SIG-M5 (cell line): ENCODE results near the gene ITPA.

Experiments used
- DNase-seq: peaks from one replicate; lab custom pipeline; 2025; lab: John Stamatoyannopoulos, UW

Gene ITPA

DNA sequence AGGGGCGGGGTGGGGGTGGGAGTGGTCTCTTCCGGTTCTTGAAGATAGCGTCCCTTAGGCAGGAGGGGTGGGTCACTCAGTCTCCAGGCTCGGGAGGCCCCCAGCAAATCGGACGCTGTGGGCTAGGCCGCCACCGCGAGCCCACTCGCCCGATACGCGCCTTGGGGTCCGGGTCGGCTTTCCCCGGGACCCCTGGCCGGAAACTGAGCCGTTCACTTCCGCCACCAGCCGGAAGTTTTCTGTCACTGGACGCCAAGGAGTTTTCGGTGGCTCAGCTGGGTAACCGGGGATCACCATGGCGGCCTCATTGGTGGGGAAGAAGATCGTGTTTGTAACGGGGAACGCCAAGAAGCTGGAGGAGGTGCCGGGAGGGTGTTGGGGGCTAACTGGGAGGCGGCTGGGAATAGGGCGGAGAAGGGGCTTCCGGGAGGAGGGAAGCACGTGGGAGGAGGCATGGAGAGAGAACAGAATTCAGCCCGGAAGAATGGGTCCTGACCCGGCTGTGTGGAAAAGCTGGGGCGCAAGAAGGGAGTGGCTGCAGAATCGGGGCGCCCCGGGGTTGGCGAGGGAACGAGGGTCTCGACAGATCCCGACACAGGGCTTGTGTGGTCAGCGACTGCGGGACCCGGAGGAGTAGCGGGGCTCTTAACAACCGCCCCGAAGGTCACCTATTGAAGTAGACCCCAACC, at the start of gene ITPA:
ITPA (plus strand) TSS at position 242 of the 689 bp plus-strand sequence; CDS start at position 296, 54 bp downstream.
- DNase-seq, result no peak

DNA sequence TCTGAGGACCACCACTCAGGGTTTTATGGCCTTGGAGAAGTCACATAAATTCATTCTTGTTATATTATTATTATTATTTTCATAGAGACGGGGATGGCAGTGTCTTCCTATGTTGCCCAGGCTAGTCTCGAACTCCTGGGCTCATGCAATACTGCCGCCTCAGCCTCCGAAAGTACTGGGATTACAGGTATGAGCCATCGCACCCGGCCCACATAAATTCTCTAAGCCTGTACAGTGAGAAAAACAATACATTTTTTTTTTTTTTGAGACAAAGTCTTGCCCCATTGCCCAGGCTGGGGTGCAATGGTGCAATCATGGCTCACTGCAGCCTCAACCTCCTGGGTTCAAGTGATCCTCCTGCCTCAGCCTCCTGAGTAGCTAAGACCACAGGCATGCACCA, 48.9 kb upstream of the ITPA start:
- DNase-seq, result no peak

DNA sequence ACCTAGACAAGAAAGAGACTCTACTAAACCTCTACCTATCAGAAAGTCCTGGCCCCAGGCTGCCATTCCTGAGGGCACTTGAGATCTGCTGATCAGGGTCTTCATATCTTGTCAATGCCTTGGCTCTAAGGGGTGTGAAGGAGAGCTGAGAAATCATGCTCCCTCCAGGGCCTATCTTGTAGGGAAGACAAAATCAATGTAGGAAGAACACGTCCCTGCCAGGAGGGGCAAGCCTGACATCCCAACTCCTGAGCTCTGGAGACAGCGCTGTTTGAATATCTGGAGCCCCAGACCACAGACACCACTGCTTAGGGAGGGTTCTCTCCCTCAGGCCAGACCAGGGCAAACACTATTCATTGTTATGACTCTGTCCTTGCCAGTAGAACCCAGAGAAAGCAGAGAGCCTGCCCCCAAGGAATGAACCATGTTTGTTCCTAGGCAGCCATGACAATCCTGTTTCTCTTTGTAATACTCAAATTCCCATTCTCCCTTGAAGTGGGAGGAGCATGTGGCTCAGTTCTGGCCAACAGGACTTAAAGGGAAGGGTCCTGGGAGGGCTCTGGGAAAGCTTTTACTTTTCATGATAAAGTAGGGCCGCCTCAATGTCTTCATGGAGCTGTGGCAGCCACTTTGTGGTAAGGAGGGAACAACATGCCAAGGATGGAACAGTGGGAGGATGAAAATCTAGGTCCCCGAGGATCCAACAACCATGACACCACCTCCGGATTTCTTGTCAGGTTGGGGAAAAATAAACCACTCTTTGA, 47.8 kb upstream of the ITPA start:
- DNase-seq, result no peak

DNA sequence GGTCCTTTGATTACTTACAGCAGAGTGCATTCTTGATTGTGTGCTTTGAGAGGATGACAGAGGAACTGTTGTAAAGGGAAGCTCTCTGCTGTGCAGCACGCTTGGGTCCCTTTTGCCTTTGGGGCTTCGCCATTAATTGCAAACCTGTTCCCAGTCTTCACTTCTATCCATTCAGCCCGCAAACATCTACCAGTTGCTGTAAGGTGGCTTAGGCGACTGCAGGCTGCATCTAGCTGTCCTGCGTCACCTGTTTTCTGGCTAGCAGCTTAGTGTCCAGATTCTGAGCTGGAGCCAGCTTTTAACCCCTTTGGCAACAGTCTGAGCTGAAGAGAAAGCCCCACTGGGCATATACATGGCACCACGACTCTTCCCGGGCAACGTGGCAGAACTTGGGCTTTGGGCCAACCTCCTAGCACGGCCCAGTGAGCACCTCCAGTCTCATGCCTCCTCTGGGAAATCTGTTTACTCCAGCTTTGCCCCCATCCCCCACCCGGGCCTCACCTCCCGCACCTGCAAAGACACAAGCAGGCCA, 47.2 kb upstream of the ITPA start:
- DNase-seq, result no peak

DNA sequence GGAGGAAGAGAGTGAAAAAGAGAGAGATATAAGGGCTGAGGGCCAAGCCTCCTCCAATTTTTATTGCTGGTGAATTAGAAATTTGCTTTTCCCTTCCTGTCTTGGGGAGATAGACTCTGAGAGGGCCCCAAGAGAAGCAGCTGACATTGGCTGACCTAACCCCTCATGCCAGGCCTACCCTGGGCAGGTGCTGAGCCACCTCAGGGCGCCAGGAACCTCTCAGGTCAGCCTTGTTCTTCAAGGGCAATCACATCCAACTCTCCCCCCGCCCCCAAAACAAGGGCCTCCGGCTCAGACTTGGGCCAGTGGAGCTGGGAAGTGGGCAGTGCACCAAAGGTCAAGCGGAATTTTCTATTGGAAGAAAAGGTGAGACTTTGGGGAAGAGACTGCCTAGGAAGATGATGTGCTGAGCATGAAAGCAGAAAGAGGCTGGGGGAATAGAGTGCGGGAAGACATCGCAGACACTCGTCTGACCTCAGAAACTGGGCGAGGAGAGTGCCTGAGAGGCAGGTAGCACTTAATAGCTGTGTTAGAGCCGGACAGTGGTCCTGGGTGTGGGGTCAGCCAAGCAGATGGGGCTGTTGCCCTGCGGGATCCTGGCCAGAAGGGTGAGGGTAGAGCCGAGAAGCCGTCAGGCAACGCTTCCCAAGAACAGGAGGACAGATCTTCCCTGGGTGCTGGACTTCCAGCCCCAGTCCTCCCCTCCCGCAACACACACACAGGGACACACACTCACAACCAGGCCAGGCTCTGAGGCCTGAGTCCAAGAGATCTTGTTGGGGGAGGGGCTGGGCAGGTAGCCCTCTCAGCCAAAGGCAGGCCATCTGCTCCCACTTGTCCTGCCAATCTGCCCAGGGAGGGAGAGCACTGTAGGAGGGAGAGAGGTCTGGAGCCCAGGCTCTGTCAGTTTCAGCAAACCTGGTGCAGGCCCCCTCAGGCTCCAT, 45.9 kb upstream of the ITPA start:
- DNase-seq, result no peak

DNA sequence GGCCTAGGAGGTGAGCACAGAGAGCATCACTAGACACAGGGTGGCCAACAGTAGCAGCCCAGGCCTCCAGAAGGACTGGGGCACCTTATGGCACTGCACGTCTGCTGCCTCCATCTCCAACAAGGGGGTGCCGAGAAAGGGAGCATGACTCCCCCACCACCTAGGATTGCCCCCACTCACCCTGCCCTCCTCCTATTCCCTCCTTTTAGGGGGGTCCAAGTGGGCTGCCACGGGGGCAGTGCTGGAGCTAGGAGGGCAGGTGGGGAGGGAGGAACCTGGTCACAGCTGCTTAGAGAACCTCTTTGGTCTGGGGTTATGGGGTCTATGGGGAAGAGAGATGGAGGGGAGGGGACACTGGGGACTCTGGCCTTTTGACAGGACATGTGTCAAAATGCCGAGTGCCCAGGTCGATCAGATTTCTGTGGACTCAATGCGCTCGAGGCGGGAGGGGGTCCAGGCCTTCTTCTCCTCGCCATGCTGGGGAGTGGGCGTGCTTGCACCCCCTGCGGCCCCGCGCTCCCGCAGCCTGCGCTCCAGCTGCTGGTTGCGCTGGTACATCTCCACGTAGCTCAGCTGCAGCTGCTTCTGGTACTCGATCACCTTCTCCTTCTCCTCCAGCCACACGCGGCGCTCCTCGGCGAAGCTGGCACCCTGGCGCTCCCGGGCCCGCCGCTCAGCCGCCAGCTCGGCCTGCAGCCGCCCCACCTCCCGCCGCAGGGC, 45.1 kb upstream of the ITPA start:
- no peak for DNase-seq

DNA sequence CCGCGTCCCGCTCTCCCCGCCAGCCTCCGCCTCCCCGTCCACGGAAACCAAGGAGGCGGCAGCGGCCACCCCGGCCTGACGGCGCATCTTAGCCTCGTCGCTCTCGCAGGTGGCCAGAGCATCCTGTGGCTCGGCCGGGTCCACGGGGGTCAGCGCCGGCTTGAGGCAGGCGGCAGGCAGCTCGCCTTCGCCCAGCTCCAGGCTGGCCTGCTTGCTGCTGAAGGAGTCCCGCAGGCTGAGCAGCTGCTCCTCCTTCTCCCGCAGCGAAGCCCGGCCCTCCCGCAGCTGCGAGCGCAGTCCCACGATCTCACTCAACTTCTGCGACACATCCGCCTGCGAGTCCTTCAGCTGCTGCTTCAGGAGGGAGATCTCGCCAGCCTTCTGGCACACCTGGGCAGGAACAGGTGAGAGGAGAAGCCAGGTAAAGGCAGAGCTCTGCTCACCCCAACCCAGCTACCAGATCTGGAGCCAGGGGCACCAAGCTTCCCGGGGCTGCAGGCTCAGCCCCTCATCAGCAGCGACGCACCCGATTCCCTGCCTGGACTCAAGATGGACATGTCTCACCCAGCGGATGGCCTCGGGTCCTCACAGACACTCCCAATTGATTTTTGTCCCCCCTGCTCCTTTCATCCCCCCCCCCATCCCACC, 44.4 kb upstream of the ITPA start:
- DNase-seq, result no peak

DNA sequence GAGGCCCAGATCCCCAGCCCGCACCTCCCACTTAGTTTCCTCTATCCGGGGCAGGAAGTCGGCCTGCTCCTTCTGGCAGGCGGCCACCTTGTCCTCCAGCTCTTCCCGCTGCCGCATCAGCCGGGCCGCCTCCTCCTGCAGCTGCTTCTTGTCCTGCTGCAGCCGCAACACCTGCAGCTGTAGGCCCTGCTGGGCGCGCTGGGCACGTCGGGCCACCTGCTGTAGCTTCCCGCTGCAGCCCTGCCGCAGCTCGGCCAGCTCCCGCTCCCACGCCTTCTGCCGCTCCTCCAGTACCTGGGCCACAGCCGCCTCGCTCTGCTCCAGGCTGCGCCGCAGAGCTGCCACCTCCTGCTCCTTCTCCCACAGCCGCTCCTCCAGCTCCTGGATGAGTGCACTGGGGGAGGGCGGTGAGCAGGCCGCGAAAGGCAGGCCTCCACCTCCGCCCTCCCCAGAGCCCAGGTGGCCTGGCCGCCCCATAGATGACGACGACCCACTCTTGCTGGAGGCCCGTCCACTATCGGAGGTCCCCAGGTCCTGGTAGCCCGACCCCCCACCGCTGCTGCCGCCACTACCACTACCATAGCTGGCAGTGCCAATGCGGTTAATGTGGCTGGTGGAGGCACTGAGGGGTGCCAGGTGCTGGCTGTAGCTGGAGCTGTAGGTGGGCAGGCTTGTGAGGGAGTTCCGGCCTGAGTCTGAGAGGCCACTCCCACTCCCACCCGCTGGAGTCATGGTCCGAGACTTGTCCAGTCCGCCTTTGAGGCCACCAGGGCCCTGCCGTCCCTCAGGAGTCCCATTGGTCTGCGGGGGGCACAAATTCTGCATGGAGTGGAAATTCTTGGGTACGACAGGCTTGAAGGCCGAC, 43.6 kb upstream of the ITPA start:
- DNase-seq, result no peak

DNA sequence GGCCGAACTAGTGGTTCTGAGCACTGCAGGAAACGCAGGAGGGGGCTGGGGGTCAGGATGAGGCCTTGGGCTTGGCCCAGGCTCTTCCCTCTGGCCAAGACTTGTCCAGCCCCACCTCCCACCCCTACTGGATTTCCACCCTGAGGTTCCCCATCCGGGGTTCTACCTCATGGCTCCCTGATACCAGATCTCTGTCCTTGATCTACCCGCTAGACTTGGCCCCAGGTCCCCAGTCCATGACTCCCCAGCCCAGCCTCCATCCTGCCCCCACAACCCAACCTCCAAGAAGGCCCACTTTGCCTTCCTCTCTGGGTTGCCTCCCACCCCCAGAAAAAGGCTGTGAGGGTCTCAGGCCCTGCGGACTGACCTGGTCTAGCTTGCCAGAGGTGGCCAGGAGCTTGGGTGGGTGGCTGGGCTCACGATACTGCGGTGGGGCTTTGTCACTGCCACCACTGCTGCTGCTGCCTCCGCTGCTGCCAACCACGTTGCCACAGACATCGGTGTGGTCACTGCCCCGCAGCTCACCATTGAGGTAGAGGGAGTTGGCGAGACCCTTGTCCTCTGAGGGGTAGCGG, 42.9 kb upstream of the ITPA start:
- no peak for DNase-seq

DNA sequence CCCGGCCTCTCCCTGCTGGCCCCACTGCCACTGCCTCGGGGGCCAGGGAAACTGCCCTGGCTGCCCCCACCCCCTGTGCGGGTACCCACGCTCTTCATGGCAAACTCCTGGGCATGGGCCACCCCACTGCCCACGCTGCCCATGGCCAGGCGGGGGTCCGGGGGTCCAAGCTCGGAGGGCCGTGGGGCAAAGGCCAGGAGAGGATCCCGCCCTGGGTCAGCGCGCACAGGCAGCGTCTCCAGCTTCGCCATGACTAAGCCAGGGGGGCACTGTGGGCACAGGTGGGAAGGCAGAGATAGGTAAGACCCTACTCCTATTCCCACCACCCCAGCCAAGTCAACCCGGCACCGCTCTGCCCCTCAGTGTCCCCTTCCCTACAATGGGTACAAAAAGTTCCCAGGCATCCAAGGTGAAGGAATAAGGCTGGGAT, 42.4 kb upstream of the ITPA start:
- no peak for DNase-seq

DNA sequence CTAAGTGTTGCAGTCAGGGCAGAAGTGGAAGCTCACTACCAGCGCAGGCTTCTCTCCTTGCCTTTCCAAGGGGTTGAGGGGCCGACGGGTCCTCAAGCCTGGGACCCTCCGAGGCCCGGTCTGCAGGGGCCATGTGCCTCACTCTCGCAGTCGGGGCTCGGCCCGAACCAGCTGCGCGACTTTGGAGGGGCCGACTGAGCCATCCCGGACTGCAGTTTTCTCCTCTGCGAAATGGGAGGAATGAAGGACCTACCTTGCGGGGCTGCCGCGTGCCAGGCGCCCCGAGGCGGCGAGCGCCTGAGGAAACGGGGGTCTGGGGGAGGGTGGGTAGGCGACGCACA, 41.6 kb upstream of the ITPA start:
- no peak for DNase-seq

DNA sequence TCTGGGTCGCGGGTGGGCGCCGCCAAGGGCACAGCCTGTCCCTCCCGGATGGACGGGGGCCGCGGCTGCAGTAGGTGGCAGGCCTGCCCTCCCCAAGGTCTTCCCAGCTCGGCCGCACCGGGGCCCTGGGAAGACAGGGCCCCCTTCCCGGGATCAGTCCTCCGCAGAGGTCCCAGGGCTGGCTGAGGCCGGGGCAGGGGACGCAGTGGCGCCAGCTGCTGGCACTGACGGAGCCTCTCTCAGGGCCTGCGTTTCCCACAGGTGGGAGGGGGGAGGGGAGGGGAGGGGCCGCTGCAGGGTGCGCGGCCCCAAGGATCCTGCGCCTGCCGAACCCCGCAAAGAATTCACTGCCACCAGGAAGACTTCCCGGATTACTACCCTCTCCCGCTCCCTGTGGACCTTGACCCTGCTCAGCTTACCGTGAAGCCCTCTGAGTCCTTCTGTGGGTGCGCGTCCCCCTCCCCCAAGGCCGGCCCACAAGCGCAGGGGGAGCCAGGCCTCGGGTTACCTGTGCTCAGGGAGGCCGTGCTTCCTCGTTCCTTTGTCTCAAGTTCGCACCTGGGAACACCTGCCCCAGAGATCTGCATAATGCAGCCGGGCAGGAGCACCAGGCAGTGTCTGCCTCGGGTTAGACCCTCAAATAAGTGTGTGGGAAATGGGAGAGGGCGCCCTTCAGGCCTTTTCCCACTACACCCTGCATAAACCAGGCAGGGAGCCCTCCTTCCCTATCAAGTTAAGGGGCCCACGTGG, 41.0 kb upstream of the ITPA start:
- no peak for DNase-seq

DNA sequence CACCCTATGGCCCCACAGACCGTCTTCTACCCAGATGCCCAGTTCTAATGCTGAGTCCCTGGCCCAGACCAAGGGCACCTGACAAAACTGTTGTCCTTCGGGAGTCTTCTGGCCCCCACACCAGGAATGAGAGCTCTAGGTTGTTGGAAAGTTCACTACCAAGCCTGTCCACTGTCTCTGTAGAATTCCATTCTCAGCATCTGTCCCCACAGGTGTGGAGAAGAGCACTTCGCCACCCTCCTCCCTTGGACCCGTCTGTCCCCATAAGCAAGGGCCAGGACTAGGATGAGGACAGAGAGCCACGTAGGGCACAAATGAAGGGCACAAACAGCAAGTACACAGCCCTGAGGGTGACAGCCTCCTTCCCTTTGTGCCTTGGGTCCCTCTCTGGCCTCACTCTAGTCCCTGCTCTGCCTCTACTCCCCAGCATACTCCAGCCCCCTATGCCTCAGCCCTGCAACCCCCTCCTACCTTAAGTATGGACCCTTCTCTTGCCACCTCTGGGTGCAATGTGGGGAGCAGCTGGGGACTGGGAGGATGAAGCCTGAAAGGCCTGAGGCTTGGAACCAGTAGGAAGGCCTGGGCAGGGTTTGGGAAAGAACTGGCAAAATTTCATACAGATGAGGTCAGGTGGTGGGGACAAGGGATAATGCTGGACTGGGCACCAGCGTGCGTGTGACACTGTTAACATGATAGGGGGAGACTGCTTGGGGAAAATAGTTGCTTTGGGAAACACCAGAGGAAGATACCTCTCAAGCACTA, 40.3 kb upstream of the ITPA start:
- no peak for DNase-seq

DNA sequence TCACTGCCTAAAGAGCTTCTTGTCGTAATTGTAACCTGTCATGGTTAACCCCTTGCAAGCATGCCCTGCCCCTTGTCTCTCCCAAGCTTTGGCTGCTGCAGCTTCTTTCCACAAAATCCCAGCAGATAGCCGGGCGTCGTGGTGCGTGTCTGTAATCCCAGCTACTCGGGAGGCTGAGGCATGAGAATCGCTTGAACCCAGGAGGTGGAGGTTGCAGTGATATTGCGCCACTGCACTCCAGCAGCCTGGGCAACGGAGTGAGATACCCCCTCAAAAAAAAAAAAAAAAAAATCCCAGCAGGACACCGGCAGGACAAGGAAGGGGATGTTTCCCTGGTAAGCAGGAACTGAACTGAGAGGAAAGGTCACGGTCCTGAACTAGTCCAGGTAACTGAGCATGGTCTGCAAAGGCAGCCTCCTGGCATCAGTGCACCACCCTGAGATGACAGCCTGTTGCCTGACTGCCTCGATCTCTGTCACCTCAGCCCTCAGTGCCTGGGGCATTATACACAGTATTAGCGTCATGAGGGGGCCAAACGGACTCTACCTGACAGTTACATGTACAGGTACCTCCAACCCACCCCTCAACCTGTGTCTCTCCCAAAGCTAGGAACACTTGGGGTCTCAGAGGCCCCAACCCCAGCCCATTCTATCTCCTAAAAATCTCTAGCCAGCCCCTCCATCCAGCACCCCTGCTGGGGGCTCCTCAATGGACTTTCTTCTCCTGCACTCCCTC, 37.7 kb upstream of the ITPA start:
- DNase-seq, result no peak

DNA sequence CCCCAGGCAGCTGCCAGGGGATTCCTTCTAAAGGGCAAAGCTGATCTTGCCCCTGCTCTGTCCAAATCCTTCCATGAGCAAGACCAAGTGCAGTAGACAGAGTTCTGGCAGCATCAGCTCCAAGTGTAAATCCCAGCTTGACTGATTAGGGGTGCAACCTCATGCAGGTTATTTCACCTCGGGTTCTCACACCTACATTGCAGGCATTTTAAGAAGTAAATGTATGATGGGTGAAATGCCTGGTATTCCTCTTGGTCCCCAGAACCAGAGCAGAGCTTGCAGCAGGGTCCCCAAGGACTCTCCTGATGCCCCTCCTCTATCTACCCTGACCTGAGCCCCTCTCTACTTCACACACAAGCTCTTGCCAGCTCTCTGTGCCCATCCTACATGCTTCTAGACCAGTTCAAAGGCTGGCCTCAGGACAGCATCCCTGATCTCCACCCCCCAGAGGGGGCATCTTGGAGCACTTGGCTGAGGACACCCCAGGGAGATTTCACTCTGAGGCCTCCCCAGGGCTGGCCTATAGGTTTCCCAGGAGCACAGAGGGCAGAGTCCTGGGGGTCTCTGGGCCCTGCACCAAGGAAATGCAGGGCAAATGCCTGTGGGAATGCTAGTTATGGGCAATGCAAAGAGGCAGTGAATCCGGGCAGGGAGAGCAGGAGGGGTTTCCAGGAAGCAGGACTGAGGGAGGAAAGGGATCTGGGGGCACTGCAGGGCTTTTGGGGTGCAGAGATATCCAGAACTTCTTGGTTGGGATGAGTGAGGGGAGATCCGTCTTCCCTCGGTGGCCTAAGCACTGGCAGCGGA, 37.0 kb upstream of the ITPA start:
- DNase-seq, result no peak

DNA sequence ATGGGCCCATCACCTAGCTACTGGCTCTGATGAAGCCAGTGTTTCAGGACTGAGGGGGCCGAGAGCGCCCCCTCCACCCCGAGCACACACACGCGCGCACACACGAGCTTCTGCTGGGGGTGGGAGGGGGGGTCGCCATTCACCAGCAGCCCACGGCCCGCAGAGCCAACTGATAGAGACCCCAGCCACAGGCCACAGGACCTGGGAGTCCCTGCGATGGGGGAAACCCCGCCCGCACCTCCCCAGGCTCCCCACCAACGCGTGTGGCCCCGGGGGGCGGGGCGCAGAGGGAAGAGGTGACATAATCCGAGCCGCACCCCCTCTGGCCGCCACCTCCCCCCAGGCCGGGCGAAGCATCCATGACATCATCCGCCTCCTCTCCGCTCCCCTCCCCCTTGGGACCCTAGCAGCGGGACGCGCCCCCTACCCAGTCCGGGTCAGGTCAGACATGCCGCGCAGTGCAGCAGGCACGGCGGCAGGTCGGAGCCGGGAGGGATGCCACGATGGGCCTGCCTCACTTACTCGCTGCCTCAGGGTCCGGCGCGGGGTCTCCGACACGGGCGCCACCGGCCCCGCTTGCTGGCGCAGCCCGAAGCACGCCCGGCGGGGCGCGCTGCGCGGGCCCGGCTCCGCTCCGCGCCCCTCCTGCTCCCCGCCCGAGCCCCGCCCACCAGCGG, 36.2 kb upstream of the ITPA start, which contains the start of gene LZTS3:
LZTS3 (minus strand) TSS at position 617 of the 677 bp plus-strand sequence. CDS start 6,386 bp downstream, outside the sequence.
- DNase-seq, result no peak
